Esophagus muscularis mucosa (tissue), 4 donors: ENCODE measurements around the gene NPTX1. TPM values are rescaled to one million over a fixed set of nuclear protein-coding genes. Genes with fewer than 3 reads are reported as not detected.
"Not testable (repeated sequence)": the region's sequence is repeated elsewhere in the genome, so short reads cannot be mapped to it uniquely, and the experiment has no call there.

ENCODE experiments used
- DNase-seq: peaks from one replicate; pipeline ENCODE4 v3.0.0-alpha.2; 2017; ENCODE audit errors: extremely low spot score
- H3K27ac ChIP-seq, 4 donors: fragments of 200-600 bp; sonication (generic); replicated peaks in 1 of 4; 1 replicate in 3 of 4; 2 replicates in 1 of 4; pipeline ENCODE4 v1.5.1; 2016 to 2019; ENCODE audit warnings: mild to moderate bottlenecking in 1 of 4
- H3K27me3 ChIP-seq, 4 donors: fragments of 200-600 bp; sonication (generic); one replicate each; pipeline versions ENCODE4 v1.5.1 to v1.6.0; 2016 to 2019
- H3K36me3 ChIP-seq, 4 donors: fragments of 200-600 bp; sonication (generic); one replicate each; pipeline ENCODE4 v1.5.1; 2016 to 2019
- H3K4me1 ChIP-seq, 4 donors: fragments of 200-600 bp; sonication (generic); one replicate each; pipeline ENCODE4 v1.5.1; 2016 to 2019
- H3K4me3 ChIP-seq, 4 donors: fragments of 200-600 bp; sonication (generic); 1 replicate in 2 of 4; 2 replicates in 2 of 4; pipeline ENCODE4 v1.5.1; 2016 to 2019; ENCODE audit warnings: mild to moderate bottlenecking in 4 of 4, moderate library complexity in 1 of 4
- H3K9me3 ChIP-seq, 4 donors: fragments of 200-600 bp; sonication (generic); 1 replicate in 3 of 4; 2 replicates in 1 of 4; pipeline ENCODE4 v1.5.1; 2016 to 2019
- EP300 ChIP-seq: sonication (generic); formaldehyde crosslinking; IDR thresholded peaks from one replicate; pipeline ENCODE4 v1.6.1; 2017; ENCODE audit warnings: antibody characterized with exemption
- POLR2A ChIP-seq: fragments of 450-650 bp; IDR thresholded peaks from one replicate; pipeline ENCODE4 v1.6.1; 2017; ENCODE audit warnings: antibody characterized with exemption, moderate library complexity, mild to moderate bottlenecking, low read depth
- POLR2AphosphoS5 ChIP-seq, 2 donors: sonication (generic); formaldehyde crosslinking; IDR thresholded peaks; one replicate each; pipeline ENCODE4 v1.6.1; 2017; ENCODE audit warnings: antibody characterized with exemption in 2 of 2
- WGBS: methylation state at CpG from one replicate; pipeline ENCODE4 v1.1.5; 2018; 5-methylcytosine and 5-hydroxymethylcytosine counted together
- intact Hi-C: fragments of 100-400 bp; cut with DNase I; formaldehyde crosslinking; loops from one replicate; pipeline ENCODE4 v1.15.1; 2023
- total RNA-seq, 4 donors: library from RNA; depleted of rRNA; stranded (reverse); fragments of >200 nt; gene quantifications; one replicate each; pipeline versions ENCODE4 v1.1.0 to v1.2.1, GENCODE V29; 2016
- TF ChIP-seq, protein P1 (sequence below), 3 experiments: fragments of 200-600 bp in 2 of 3; fragments of 450-650 bp in 1 of 3; sonication (generic) in 2 of 3; IDR thresholded peaks; one replicate each; pipeline ENCODE4 v1.5.1; 2017 to 2019; ENCODE audit warnings: antibody characterized with exemption in 3 of 3, mild to moderate bottlenecking in 2 of 3, moderate library complexity in 1 of 3

The NPTX1 gene
- total RNA-seq, 4 donors from 2014 or later, result 0.42 to 5.5 (median 4.1) TPM

DNA sequence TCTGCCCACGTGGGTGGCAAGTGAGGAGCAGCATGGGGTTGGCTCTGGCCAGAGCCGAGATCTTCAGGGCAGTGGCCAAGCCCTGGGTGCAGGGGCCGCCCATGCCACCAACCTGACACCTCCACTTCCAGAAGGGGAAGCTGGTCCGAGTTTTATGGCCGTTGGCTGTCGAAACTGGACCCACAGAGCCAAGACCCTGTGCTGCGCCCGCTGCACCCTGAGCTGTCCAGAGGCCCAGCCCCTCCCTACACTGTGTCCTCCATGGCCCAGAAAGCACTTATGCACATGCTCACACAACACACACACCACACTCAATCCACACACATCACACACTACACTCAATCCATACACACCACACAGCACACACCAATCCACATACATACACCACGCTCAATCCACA lies 34.4 kb upstream of the NPTX1 start:
- intact Hi-C loops, result no loop called here
- Histone ChIP-seq H3K36me3 (no peaks in the 10 kb centered on the region), H3K4me3 (no peak overlapping the region), H3K27ac (no peak overlapping the region), H3K4me1 (no peaks in the 10 kb centered on the region), H3K27me3 (peaks cover 0 to 59% (median 2%) of the 10 kb centered on the region in 4 donors), H3K9me3 (no peaks in the 10 kb centered on the region)
- no peak for DNase-seq
- WGBS, result 85% methylated on average over 8 of the region's 9 CpGs
- TF ChIP-seq POLR2A (no peak), EP300 (no peak), POLR2AphosphoS5 (IDR thresholded peaks at IDR 0.05) (no peak)
- TF ChIP-seq, protein P1, sequence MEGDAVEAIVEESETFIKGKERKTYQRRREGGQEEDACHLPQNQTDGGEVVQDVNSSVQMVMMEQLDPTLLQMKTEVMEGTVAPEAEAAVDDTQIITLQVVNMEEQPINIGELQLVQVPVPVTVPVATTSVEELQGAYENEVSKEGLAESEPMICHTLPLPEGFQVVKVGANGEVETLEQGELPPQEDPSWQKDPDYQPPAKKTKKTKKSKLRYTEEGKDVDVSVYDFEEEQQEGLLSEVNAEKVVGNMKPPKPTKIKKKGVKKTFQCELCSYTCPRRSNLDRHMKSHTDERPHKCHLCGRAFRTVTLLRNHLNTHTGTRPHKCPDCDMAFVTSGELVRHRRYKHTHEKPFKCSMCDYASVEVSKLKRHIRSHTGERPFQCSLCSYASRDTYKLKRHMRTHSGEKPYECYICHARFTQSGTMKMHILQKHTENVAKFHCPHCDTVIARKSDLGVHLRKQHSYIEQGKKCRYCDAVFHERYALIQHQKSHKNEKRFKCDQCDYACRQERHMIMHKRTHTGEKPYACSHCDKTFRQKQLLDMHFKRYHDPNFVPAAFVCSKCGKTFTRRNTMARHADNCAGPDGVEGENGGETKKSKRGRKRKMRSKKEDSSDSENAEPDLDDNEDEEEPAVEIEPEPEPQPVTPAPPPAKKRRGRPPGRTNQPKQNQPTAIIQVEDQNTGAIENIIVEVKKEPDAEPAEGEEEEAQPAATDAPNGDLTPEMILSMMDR (IDR thresholded peaks at IDR 0.05), result no peak

DNA sequence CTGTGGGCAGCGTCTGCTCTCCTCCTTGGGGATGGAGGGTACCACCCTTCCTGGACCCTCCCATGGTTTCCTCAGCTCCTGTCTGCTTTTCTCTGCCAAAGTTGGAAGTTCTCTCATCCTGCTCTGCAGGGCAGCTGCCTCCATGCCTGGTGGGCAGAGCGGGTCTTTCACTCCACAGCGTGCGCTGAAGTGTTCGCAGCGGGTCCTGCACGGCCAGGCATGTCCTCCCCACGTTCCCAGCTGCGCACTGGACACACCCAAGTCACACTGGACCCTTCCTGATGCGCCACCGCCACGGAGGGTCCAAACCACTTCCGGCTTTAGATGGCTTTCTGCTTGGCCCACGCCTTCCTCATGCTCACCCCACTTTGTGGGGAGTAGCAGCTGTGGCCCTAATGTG lies 33.7 kb upstream of the NPTX1 start:
- H3K27me3 ChIP-seq, result peaks cover 0 to 63% (median 2%) of the 10 kb centered on the region in 4 donors

DNA sequence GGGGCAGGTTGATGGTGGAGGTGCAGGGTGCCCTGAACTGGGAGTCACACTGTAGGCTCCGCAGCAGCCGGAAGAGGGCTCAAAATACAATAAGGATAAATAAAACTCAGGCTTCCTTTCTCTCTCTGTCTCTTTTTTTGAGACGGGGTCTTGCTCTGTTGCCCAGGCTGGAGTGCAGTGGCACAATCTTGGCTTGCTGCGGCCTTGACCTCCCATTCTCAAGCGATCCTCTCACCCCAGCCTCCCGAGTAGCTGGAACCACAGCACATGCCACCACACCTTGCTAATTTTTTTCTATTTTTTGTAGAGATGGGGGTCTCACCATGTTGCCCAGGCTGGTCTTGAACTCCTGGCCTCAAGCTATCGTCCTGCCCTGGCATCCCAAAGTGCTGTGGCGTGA lies 32.9 kb upstream of the NPTX1 start:
- 87% methylated on average over 8 of the region's 8 CpGs for WGBS
- no peak overlapping the region for H3K27ac ChIP-seq
- no peaks in the 10 kb centered on the region for H3K36me3 ChIP-seq
- no peaks in the 10 kb centered on the region for H3K9me3 ChIP-seq
- no peaks in the 10 kb centered on the region for H3K4me1 ChIP-seq
- intact Hi-C loops, result no loop called here
- DNase-seq, result no peak
- H3K27me3 ChIP-seq, result peaks cover 0 to 67% (median 2%) of the 10 kb centered on the region in 4 donors
- no peak overlapping the region for H3K4me3 ChIP-seq
- TF ChIP-seq EP300 (no peak), POLR2A (no peak), POLR2AphosphoS5 (IDR thresholded peaks at IDR 0.05) (no peak)
- TF ChIP-seq, protein P1 (IDR thresholded peaks at IDR 0.05), result no peak

More for the DNA sequence above, 33.7 kb upstream of the NPTX1 start:
- Histone ChIP-seq H3K27ac (no peak overlapping the region), H3K9me3 (no peaks in the 10 kb centered on the region), H3K36me3 (no peaks in the 10 kb centered on the region), H3K4me1 (no peaks in the 10 kb centered on the region), H3K4me3 (no peak overlapping the region)
- WGBS, result 81% methylated on average over 10 of the region's 14 CpGs
- intact Hi-C loops, result no loop called here
- TF ChIP-seq, protein P1 (IDR thresholded peaks at IDR 0.05), result no peak
- TF ChIP-seq EP300, result no peak
- no peak for TF ChIP-seq POLR2AphosphoS5 (IDR thresholded peaks at IDR 0.05)
- no peak for TF ChIP-seq POLR2A
- DNase-seq, result no peak

DNA sequence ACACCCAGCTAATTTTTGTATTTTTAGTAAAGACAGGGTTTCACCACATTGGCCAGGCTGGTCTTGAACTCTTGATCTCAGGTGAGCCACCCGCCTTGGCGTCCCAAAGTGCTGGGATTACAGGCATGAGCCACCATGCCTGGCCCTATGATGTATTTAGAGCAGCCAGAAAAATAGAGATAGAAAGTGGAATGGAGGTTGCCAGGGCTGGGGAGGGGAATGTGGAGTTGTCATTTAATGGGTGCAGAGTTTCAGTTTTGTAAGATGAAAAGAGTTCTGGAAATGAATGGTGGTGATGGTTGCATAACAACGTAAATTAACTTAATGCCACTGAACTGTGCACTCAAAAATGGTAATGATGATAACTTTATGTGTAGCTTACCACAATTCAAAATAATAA lies 31.6 kb upstream of the NPTX1 start:
- no peak overlapping the region for H3K4me3 ChIP-seq
- 86% methylated on average over 3 of the region's 3 CpGs for WGBS
- no peaks in the 10 kb centered on the region for H3K4me1 ChIP-seq
- no peak for DNase-seq
- TF ChIP-seq EP300, result no peak
- TF ChIP-seq, protein P1 (IDR thresholded peaks at IDR 0.05), result no peak
- no peak for TF ChIP-seq POLR2A
- TF ChIP-seq POLR2AphosphoS5 (IDR thresholded peaks at IDR 0.05), result no peak
- peaks cover 0 to 75% (median 2%) of the 10 kb centered on the region in 4 donors for H3K27me3 ChIP-seq
- H3K9me3 ChIP-seq, result no peaks in the 10 kb centered on the region
- H3K36me3 ChIP-seq, result no peaks in the 10 kb centered on the region
- intact Hi-C loops, result no loop called here
- H3K27ac ChIP-seq, result no peak overlapping the region

DNA sequence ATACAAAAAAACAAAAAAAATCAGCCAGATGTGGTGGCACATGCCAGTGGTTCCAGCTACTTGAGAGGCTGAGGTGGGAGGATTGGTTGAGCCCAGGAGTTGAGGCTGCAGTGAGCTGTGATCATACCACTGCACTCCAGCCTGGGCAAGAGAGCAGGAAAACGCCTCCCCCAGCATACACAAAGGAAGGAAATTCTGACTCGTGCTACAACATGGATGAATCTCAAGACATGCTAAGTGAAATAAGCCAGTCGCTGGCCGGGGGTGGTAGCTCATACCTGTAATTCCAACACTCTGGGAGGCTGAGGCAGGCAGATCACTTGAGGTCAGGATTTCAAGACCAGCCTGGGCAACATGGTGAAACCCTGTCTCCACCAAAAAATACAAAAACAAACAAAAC lies 30.8 kb upstream of the NPTX1 start:
- intact Hi-C loops, H3K4me1 ChIP-seq, H3K4me3 ChIP-seq, H3K9me3 ChIP-seq, H3K36me3 ChIP-seq, H3K27ac ChIP-seq, DNase-seq: not testable (repeated sequence)
- peaks cover 0 to 67% (median 2%) of the 10 kb centered on the region in 4 donors for H3K27me3 ChIP-seq
- 40% methylated on average over 4 of the region's 4 CpGs for WGBS
